Mononuclear cell (primary cell): Measurements from ENCODE around the gene HIRA. TPM values are rescaled to one million over a fixed set of nuclear protein-coding genes. Genes with fewer than 3 reads are reported as not detected.
"Not testable (repeated sequence)": the region's sequence is repeated elsewhere in the genome, so short reads cannot be mapped to it uniquely, and the experiment has no call there.

Experiments used
- H3K27me3 ChIP-seq: 2 replicates; pipeline ENCODE4 v1.6.0; 2011; ENCODE audit warnings: low read length, control low read depth; ENCODE audit not compliant: insufficient read depth
- H3K4me1 ChIP-seq: 2 replicates; pipeline ENCODE4 v1.5.1; 2011; ENCODE audit warnings: mild to moderate bottlenecking, low read length, control low read depth; ENCODE audit not compliant: insufficient read depth
- H3K4me3 ChIP-seq: 2 replicates; pipeline ENCODE4 v1.5.1; 2011; ENCODE audit warnings: mild to moderate bottlenecking, low read length, moderate library complexity
- H3K9me3 ChIP-seq: 2 replicates; pipeline ENCODE4 v1.5.1; 2011; ENCODE audit warnings: low read depth, mild to moderate bottlenecking, control low read depth, low read length
- total RNA-seq: library from RNA; depleted of rRNA; stranded (reverse); fragments of >200 nt; gene quantifications from one replicate; pipeline ENCODE4 v1.2.3, GENCODE V29; 2012

Gene HIRA
- total RNA-seq, 1 donor: 11.0 TPM

- Histone ChIP-seq H3K4me3 (no peak overlapping the region), H3K27me3 (no peaks in the 10 kb centered on the region), H3K4me1 (no peaks in the 10 kb centered on the region), H3K9me3 (peaks cover 40% of the 10 kb centered on the region)
These were observed 95.1 kb downstream of the HIRA start for GRCh38 chr22:19336133-19337075.

GRCh38 chr22:19331975-19332374 lies 99.6 kb downstream of the HIRA start:
- H3K9me3 ChIP-seq: peaks cover 20% of the 10 kb centered on the region

GRCh38 chr22:19331474-19331873 lies 100.1 kb downstream of the HIRA start:
- Histone ChIP-seq H3K27me3 (no peaks in the 10 kb centered on the region), H3K4me3 (no peak overlapping the region), H3K4me1 (no peaks in the 10 kb centered on the region), H3K9me3 (peaks cover 15% of the 10 kb centered on the region)

More at GRCh38 chr22:19331975-19332374, 99.6 kb downstream of the HIRA start:
- Histone ChIP-seq H3K27me3 (no peaks in the 10 kb centered on the region), H3K4me1 (no peaks in the 10 kb centered on the region), H3K4me3 (no peak overlapping the region)

GRCh38 chr22:19330865-19331418 lies 100.6 kb downstream of the HIRA start:
- no peaks in the 10 kb centered on the region for H3K27me3 ChIP-seq
- no peak overlapping the region for H3K4me3 ChIP-seq
- peaks cover 10% of the 10 kb centered on the region for H3K9me3 ChIP-seq
- no peaks in the 10 kb centered on the region for H3K4me1 ChIP-seq

GRCh38 chr22:19330205-19330604 lies 101.3 kb downstream of the HIRA start:
- not testable (repeated sequence) for H3K4me1 ChIP-seq, H3K27me3 ChIP-seq, H3K9me3 ChIP-seq, H3K4me3 ChIP-seq

GRCh38 chr22:19329454-19329853 lies 102.1 kb downstream of the HIRA start:
- Histone ChIP-seq H3K4me3 (no peak overlapping the region), H3K9me3 (peaks cover 8% of the 10 kb centered on the region), H3K27me3 (no peaks in the 10 kb centered on the region), H3K4me1 (peaks cover 4% of the 10 kb centered on the region)

- Histone ChIP-seq H3K4me1 (peaks cover 10% of the 10 kb centered on the region), H3K4me3 (no peak overlapping the region), H3K27me3 (no peaks in the 10 kb centered on the region)
These were observed 106.1 kb downstream of the HIRA start for GRCh38 chr22:19325296-19325948.

GRCh38 chr22:19323420-19323819 lies 108.1 kb downstream of the HIRA start:
- H3K9me3 ChIP-seq: peaks cover 11% of the 10 kb centered on the region
- H3K4me1 ChIP-seq: peaks cover 10% of the 10 kb centered on the region
- not testable (repeated sequence) for H3K27me3 ChIP-seq, H3K4me3 ChIP-seq

More at GRCh38 chr22:19325296-19325948, 106.1 kb downstream of the HIRA start:
- no peaks in the 10 kb centered on the region for H3K9me3 ChIP-seq

- peaks cover 10% of the 10 kb centered on the region for H3K4me1 ChIP-seq
- H3K4me3 ChIP-seq: no peak overlapping the region
- peaks cover 23% of the 10 kb centered on the region for H3K9me3 ChIP-seq
- H3K27me3 ChIP-seq: no peaks in the 10 kb centered on the region
These were observed 109.8 kb downstream of the HIRA start for GRCh38 chr22:19321757-19322156.

- H3K4me3 ChIP-seq, H3K4me1 ChIP-seq, H3K27me3 ChIP-seq: not testable (repeated sequence)
- H3K9me3 ChIP-seq: peaks cover 37% of the 10 kb centered on the region
These were observed 111.4 kb downstream of the HIRA start for GRCh38 chr22:19320136-19320535.

- Histone ChIP-seq H3K4me3 (no peak overlapping the region), H3K27me3 (no peaks in the 10 kb centered on the region), H3K4me1 (peaks cover 5% of the 10 kb centered on the region), H3K9me3 (peaks cover 37% of the 10 kb centered on the region)
These were observed 112.3 kb downstream of the HIRA start for GRCh38 chr22:19319281-19319680.

GRCh38 chr22:19317865-19318264 lies 113.7 kb downstream of the HIRA start:
- Histone ChIP-seq H3K9me3 (peaks cover 37% of the 10 kb centered on the region), H3K27me3 (no peaks in the 10 kb centered on the region), H3K4me3 (no peak overlapping the region), H3K4me1 (peaks cover 4% of the 10 kb centered on the region)

GRCh38 chr22:19307872-19308271 lies 123.7 kb downstream of the HIRA start:
- Histone ChIP-seq H3K4me1 (no peaks in the 10 kb centered on the region), H3K4me3 (no peak overlapping the region), H3K9me3 (no peaks in the 10 kb centered on the region), H3K27me3 (no peaks in the 10 kb centered on the region)

GRCh38 chr22:19306535-19306934 lies 125.0 kb downstream of the HIRA start:
- not testable (repeated sequence) for H3K4me1 ChIP-seq, H3K4me3 ChIP-seq

GRCh38 chr22:19304547-19304946 lies 127.0 kb downstream of the HIRA start:
- Histone ChIP-seq H3K27me3 (no peaks in the 10 kb centered on the region), H3K9me3 (no peaks in the 10 kb centered on the region), H3K4me1 (no peaks in the 10 kb centered on the region), H3K4me3 (no peak overlapping the region)

More at GRCh38 chr22:19306535-19306934, 125.0 kb downstream of the HIRA start:
- H3K9me3 ChIP-seq, H3K27me3 ChIP-seq: not testable (repeated sequence)
